Right forelimb (tissue), 1 donor: ENCODE results near the gene KLK6.

Experiments used
- DNase-seq: peaks from one replicate; pipeline ENCODE4 v3.0.0-alpha.2; 2018

The KLK6 gene

GRCh38 chr19:50947123-50947522, 22.3 kb downstream of the KLK6 start:
- DNase-seq: no peak

DNA sequence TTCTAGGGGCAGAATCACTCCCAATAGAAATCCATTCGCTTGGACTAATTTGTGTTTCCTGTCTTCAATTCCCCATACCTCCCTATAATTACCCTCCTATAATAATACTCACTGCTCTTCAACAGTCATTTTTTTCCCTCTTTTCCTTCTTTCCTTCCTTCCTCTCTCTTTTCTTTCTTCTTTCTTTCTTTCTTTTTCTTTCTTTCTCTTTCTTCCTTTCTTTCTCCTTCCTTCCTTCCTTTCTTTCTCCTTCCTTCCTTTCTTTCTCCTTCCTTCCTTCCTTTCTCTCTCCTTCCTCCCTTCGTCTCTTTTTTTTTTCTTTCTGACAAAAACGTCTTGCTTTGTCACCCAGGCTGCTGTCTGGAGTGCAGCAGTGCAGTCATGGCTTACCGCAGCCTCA, 24.6 kb downstream of the KLK6 start:
- DNase-seq: no peak

DNA sequence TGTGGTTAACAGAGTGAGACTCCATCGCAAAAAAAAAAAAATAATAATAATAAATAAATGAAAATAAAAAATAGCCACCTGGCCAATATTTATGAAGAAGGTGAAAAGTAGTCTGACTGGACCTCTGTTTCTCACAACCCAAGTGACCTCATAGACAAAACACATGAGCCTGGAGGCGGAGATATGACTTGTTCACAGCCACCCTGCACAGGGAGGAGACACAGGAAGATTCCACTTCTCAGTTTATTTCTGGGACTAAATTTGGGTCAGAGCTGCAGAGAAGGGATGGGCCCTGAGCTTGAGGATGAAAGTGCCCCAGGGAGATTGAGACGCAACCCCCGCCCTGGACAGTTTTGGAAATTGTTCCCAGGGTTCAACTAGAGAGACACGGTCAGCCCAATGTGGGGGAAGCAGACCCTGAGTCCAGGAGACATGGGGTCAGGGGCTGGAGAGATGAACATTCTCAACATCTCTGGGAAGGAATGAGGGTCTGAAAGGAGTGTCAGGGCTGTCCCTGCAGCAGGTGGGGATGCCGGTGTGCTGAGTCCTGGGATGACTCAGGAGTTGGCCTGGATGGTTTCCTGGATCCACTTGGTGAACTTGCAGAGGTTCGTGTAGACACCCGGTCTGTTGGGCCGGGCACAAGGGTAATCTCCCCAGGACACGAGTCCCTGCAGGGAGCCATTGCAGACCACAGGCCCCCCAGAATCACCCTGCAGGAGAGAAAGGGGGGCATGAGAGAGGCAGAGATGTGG, 26.1 kb downstream of the KLK6 start:
- no peak for DNase-seq

DNA sequence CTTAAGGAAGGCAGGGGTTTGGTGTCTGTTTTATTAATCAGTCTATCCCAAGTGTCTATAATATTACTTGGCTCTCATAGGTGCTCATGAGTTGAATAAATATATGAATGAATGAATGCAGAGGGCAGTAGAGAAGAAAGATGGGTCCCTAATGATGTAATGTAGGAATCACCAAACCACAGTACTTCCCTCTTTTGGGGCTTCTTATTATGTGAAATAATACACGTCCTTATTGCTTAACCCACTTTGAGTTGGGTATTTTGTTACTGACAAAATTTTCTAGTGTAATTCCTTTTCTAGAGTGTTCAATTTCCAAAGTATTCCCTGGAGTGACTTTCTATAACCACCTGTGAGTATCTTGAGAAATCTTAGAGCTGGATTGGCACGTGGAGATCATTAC, 29.8 kb downstream of the KLK6 start:
- no peak for DNase-seq

DNA sequence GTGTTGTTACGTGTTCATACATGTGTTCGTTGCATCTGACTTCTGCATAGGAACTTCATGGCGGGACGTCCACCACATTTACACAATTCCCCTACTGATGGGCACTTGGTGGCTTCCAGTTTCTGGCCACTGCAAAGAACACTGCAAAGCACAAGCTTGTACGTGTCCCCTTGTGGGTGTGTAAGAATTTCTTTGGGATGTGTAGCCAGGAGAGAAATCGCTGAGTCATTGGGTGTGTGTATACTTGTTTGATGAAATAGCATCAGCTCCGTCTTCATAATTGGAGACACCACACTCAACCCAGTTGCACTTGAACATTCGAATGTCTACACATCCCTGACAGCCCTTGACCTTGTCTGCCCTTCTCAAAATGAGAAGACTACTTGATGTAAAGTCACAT, 35.8 kb downstream of the KLK6 start:
- no peak for DNase-seq

DNA sequence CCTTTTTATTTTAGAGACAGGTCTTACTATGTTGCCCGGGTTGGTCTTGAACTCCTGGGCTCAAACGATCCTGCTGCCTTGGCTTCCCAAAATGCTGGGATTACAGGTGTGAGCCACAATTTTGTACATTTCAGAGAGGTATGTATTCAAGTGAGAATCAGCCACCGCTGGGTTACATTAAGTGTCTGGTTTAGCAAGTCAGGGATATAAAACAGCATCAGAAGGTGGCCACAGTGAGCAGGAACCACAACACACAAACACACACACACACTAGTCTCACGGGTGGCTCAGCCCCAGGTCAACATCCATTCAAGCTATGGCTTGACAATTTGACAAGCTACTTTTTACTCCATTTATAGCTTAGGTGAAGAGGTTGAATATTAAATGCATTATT, 36.7 kb downstream of the KLK6 start:
- DNase-seq: no peak

DNA sequence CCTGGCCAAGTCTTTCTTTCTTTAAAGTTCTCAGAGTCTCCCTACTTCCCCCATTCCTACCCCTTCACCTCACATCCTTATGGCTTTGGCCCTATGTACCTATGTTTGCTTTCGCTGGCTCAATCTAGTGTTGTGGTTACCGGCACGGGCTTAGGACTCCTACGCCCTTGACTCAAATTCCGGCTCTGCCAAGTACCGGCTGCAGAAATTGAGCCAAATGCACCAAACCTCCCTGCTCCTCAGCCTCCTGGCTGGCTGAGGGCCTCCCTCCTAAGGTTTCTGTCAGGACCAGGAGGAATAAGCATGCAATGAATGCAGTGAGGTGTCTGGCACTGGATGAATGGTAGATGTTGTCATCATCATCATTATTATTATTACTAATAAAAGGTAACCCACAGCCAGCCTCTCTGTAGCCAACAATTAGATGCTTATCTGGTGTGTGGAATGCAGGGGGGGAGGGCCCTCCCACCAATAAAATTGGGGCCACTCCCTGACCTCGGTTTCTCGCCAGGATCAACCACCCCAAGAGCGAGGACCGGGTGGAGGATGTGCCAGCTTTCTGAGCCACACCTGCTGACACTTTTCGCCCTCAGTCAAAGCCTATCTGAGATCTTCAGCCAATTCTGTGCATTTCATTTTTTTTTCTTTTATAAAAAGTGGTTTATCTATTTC, 37.2 kb downstream of the KLK6 start:
- no peak for DNase-seq

DNA sequence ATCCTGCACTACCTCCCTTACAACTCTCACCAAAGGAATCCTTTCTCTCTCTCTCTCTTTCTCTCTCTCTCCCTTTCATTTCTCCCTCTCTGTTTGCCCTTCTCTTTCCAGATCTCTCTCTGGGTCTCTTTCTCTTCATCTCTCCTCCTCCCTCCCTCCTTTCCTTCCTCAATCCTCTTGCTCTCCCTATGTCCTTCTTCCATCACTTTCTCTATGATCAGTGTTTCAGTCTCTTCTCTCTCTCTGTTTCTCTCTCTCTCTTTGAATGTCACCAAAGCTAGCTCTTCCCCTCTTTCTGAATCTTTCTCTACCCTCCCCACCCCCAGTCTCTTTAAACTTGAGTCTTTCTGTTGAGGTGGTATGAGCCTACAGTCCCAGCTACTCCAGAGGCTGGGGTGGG, 38.4 kb downstream of the KLK6 start:
- DNase-seq: no peak

GRCh38 chr19:50928831-50929230, 40.6 kb downstream of the KLK6 start:
- DNase-seq: no peak

DNA sequence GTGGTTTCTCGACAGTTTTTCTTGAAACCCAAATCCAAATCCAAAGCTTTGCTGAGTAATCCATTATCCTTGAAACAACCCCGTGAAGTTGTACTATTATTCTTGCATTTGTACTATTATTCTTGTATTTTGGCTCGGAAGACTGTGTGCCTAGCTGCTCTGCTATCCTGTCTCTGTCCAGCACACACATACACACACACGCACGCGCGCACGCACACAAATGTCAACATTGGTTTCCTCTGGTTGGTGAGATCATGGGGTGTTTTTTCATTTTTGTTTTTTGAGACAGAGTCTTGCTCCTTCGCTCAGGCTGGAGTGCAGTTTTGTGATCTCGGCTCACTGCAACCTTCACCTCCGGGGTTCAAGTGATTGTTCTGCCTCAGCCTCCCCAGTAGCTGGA, 43.2 kb downstream of the KLK6 start:
- DNase-seq: no peak

GRCh38 chr19:50925734-50926133, 43.7 kb downstream of the KLK6 start:
- DNase-seq: no peak

DNA sequence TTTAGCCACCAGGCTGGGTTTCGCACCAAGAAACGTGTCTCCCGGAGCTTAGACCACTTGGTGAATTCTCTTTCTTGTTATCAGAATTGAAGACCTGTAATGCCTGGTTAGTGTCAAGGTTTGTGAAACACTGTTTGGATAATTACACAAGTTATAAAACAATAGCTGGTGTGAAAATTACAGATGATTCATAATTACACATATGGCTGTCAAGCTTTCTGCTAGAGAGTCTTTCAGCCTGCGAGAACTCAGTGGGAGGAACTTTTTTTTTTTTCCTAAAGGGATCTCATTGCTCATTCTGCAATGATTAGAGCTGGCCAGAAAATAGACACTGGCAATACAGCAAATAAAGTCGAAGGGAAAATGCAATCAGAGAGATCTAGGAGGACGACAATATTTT, 44.8 kb downstream of the KLK6 start:
- no peak for DNase-seq

- DNase-seq: peak; percentile 79
These were observed 47.0 kb downstream of the KLK6 start for GRCh38 chr19:50922317-50922853.

DNA sequence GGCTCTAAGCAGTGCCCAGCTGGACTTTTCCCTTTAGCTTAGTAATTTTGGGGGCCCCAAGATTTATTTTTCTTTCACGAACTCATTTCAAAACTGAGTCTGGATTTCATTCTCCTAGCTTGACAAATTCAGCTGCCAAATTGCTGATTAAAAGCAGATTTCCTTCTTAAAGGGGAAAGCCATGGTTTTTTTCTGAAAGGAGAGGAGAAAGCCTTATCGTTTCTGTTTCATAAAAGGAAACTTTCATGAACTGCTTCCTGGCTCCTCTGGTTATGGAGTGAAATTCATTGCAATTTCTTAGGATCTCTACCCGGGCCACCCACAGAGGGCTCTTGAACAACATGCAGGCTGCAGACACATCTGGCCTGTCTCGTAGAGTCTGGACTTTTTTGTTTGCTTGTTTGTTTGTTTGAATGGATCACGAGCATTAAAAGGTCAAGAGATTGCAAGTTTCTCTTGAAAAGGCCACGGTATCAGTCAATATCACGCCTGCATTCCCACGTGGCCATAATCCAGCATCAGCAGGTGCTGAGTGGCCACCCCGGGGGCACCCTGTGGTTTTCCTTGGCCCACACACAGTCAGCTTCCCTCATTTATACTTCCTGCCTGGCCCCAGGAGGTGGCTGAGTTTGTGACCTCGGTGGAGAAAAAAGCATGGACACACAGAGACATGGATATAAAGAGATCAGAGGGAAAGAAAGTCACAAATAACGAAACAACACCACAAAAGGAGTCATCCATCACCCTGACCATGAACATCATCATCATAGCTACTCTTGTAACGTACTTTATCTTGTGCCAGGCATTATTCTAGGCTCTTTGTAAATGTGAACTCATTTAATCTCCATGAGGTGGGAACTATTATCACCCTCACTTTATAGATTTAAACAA, 47.7 kb downstream of the KLK6 start:
- DNase-seq: no peak

DNA sequence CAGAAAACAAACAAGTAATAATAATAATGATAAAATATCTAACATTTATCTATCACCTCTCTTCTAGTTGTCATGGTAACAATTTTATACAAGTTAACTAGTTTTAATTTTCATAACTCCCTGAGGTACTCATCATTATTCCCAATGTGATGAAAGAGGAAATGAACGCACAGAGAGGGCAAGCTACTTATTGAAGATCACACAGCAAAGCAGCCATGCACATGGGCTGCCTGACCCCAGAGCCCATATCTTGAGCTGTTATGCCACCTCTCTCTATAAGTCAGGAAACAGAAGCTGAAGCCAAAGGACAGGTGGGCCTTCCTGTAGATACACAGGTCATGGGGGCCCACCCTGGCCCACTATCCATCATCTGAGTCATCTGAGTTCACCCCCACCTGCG, 53.3 kb downstream of the KLK6 start:
- DNase-seq: no peak

DNA sequence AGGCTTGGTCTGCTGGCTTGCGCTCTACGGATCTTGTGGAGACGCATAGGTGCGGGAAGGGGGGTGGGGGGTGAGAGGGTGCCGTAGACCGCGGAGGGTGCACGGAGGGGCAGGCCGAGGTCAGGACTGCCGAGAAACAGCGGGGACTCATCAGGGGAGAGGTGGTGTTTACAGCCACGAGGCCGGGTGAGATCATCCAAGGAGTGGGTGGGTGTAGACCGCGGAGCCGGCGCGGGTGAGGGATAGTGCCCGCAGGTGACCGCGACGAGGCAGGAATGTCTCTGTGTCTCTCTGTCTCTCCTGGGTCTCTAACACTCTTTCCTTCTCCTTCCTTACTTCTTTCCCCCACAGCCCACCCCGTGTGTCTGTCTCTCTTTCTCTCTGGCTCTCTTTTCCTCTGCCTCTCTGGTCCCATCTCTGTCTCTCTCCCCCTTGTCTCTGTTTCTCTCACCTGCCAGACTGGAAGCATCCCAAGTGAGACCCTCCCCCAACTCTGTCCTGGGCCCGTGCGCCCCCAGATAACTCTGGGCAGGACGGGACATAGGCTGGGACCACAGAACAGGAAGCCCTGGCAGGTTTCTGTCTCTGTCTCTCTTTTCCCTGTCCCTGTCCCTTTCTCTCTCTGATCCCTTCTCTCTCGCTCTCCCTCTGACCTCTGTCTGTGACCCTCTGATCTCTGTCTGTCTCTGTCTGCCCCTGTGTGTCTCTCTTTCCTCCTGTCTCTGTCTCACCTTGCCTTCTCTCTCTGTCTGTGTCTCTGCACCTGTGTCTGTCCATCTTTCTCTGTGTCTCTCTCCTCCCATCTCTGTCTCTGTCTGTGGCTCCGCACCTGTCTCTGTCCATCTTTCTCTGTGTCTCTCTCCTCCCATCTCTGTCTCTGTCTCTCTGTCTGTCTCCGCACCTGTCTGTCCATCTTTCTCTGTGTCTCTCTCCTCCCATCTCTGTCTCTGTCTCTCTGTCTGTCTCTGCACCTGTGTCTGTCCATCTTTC, 56.4 kb downstream of the KLK6 start:
- no peak for DNase-seq

- no peak for DNase-seq
These were observed 57.2 kb downstream of the KLK6 start for GRCh38 chr19:50912102-50912599.

GRCh38 chr19:50911206-50912101, 57.9 kb downstream of the KLK6 start, which contains the start of gene KLK4:
Gene KLK4, minus strand, starts transcription at chr19:50911395. Its CDS starts 657 bp downstream, at chr19:50910738.
- no peak for DNase-seq

GRCh38 chr19:50910722-50911121, 58.7 kb downstream of the KLK6 start:
- no peak for DNase-seq

DNA sequence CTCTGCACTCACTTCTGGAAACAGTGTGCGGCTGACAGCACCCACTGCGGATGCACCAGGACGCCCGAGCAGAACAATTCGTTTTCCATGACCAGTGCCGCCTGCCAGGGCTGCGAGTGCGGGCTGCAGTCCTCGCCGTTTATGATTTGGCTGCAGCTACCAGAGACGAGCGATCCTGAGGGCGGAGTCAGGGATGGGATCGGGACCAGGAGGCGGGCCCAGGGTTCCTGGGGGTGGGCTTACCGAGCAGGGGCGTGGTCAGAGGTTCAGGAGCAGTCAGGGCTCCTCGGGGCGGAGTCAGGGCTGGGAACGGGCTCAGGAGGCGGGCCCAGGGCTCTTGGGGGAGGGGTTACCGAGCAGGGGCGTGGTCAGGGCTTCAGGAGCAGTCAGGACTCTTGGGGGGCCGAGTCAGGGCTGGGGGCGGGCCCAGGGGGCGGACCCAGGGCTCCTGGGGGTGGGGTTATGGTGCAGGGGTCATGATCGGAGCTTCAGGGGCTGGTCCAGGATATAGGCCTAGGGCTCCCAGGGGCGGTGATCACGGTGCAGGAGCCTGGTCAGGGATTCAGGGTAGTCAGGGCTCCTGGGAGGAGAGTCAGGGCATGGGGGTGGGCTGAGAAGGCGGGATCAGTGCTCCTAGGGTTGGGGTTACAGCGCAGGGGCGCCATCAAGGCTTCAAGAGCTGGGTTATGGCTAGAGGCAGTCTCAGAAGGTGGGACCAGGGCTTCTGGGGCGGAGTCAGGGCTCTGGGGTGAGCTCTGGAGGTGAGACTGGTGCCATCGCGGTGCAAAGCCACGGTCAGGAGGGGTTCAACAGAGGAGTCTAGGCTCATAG, 59.9 kb downstream of the KLK6 start:
- DNase-seq: peak; percentile 53
